SK-N-SH treated with all-trans-retinoic acid at 6 μM for 48 hours (cell line): ENCODE data around the gene GOLPH3.

ENCODE experiments used
- ESRRG ChIP-seq: fragments of 250-450 bp; sonication (Bioruptor Pico); IDR thresholded peaks from 2 replicates; pipeline ENCODE4 v1.6.1; 2021; ENCODE audit warnings: mild to moderate bottlenecking
- PPARA ChIP-seq: fragments of 250-450 bp; sonication (Bioruptor Pico); IDR thresholded peaks from 2 replicates; pipeline ENCODE4 v1.5.0; 2020; ENCODE audit warnings: mild to moderate bottlenecking, borderline replicate concordance
- TCF4 ChIP-seq: fragments of 250-450 bp; sonication (Bioruptor Pico); IDR thresholded peaks from 2 replicates; pipeline ENCODE4 v1.8.0; 2021; ENCODE audit warnings: mild to moderate bottlenecking, moderate library complexity, borderline replicate concordance
- ZC3H10 ChIP-seq: fragments of 250-450 bp; sonication (Bioruptor Pico); IDR thresholded peaks from 2 replicates; pipeline ENCODE4 v1.5.1; 2021; ENCODE audit warnings: mild to moderate bottlenecking, moderate library complexity
- ZFP3 ChIP-seq: fragments of 250-450 bp; sonication (Bioruptor Pico); IDR thresholded peaks from 2 replicates; pipeline ENCODE4 v1.5.0; 2020; ENCODE audit warnings: mild to moderate bottlenecking, moderate library complexity
- ZFP30 ChIP-seq: fragments of 450-650 bp; formaldehyde crosslinking; IDR thresholded peaks from 2 replicates; pipeline ENCODE4 v1.5.0; 2022; ENCODE audit warnings: mild to moderate bottlenecking, moderate library complexity
- ZNF565 ChIP-seq: fragments of 450-650 bp; formaldehyde crosslinking; conservative IDR thresholded peaks from 2 replicates; pipeline ENCODE4 v1.5.0; 2020; ENCODE audit warnings: low read depth, mild to moderate bottlenecking, moderate library complexity
- TF ChIP-seq, protein P1 (sequence below): fragments of 250-450 bp; sonication (Bioruptor Pico); IDR thresholded peaks from 2 replicates; pipeline ENCODE4 v1.5.1; 2020; ENCODE audit warnings: low read depth, mild to moderate bottlenecking, moderate library complexity
- TF ChIP-seq, protein P2 (sequence below): fragments of 250-450 bp; sonication (Bioruptor Pico); IDR thresholded peaks from 2 replicates; pipeline ENCODE4 v1.8.0; 2020; ENCODE audit warnings: mild to moderate bottlenecking, moderate library complexity, borderline replicate concordance
- TF ChIP-seq, protein P3 (sequence below): fragments of 250-450 bp; sonication (Bioruptor Pico); IDR thresholded peaks from 2 replicates; pipeline ENCODE4 v1.8.0; 2021; ENCODE audit warnings: low read depth, mild to moderate bottlenecking, moderate library complexity, borderline replicate concordance
- TF ChIP-seq, protein P4 (sequence below): fragments of 250-450 bp; sonication (Bioruptor Pico); IDR thresholded peaks from 2 replicates; pipeline ENCODE4 v1.5.0; 2020; ENCODE audit warnings: mild to moderate bottlenecking, moderate library complexity

DNA sequence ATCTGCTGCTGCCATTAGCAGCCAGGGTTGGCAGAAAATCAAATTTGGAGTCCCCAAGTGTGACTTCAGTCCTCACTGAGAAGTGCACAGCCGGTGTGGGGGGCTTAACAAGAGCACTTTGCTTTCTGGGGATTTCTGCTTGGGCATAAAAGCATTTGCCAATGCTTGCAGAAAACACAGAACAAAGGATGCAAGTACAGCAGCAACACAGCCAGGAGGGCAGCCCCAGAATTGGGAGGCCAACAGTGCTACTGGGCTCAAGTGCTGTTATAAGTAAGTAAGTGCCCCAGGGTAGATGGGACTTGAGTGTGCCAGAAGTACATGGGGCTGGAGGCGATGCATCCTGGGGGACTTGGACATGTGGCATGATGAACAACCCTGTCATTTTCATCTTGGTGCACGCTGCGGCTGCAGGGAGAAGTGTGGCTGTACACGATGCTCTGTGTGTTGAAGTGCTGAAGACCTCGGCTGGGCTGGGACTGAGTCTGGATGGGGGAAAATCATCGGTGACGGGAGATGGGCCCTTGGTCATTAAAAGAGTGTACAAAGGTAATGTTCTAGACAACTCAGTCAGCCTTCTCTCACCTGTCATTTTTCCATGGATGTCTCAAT lies 73.3 kb downstream of the GOLPH3 start:
- TF ChIP-seq, protein P1, sequence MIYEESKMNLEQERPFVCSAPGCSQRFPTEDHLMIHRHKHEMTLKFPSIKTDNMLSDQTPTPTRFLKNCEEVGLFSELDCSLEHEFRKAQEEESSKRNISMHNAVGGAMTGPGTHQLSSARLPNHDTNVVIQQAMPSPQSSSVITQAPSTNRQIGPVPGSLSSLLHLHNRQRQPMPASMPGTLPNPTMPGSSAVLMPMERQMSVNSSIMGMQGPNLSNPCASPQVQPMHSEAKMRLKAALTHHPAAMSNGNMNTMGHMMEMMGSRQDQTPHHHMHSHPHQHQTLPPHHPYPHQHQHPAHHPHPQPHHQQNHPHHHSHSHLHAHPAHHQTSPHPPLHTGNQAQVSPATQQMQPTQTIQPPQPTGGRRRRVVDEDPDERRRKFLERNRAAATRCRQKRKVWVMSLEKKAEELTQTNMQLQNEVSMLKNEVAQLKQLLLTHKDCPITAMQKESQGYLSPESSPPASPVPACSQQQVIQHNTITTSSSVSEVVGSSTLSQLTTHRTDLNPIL (CRISPR knock-in tag), result no peak
- TF ChIP-seq, protein P2, sequence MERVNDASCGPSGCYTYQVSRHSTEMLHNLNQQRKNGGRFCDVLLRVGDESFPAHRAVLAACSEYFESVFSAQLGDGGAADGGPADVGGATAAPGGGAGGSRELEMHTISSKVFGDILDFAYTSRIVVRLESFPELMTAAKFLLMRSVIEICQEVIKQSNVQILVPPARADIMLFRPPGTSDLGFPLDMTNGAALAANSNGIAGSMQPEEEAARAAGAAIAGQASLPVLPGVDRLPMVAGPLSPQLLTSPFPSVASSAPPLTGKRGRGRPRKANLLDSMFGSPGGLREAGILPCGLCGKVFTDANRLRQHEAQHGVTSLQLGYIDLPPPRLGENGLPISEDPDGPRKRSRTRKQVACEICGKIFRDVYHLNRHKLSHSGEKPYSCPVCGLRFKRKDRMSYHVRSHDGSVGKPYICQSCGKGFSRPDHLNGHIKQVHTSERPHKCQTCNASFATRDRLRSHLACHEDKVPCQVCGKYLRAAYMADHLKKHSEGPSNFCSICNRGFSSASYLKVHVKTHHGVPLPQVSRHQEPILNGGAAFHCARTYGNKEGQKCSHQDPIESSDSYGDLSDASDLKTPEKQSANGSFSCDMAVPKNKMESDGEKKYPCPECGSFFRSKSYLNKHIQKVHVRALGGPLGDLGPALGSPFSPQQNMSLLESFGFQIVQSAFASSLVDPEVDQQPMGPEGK (CRISPR knock-in tag), result no peak
- TF ChIP-seq ZFP3, result no peak
- TF ChIP-seq, protein P3, sequence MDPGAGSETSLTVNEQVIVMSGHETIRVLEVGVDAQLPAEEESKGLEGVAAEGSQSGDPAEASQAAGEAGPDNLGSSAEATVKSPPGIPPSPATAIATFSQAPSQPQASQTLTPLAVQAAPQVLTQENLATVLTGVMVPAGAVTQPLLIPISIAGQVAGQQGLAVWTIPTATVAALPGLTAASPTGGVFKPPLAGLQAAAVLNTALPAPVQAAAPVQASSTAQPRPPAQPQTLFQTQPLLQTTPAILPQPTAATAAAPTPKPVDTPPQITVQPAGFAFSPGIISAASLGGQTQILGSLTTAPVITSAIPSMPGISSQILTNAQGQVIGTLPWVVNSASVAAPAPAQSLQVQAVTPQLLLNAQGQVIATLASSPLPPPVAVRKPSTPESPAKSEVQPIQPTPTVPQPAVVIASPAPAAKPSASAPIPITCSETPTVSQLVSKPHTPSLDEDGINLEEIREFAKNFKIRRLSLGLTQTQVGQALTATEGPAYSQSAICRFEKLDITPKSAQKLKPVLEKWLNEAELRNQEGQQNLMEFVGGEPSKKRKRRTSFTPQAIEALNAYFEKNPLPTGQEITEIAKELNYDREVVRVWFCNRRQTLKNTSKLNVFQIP (CRISPR knock-in tag), result no peak
- no peak for TF ChIP-seq TCF4 (CRISPR knock-in tag)
- TF ChIP-seq ZFP30, result no peak
- no peak for TF ChIP-seq ESRRG (CRISPR knock-in tag)
- TF ChIP-seq ZNF565 (CRISPR knock-in tag), result no peak
- TF ChIP-seq PPARA, result no peak
- no peak for TF ChIP-seq ZC3H10
- TF ChIP-seq, protein P4, sequence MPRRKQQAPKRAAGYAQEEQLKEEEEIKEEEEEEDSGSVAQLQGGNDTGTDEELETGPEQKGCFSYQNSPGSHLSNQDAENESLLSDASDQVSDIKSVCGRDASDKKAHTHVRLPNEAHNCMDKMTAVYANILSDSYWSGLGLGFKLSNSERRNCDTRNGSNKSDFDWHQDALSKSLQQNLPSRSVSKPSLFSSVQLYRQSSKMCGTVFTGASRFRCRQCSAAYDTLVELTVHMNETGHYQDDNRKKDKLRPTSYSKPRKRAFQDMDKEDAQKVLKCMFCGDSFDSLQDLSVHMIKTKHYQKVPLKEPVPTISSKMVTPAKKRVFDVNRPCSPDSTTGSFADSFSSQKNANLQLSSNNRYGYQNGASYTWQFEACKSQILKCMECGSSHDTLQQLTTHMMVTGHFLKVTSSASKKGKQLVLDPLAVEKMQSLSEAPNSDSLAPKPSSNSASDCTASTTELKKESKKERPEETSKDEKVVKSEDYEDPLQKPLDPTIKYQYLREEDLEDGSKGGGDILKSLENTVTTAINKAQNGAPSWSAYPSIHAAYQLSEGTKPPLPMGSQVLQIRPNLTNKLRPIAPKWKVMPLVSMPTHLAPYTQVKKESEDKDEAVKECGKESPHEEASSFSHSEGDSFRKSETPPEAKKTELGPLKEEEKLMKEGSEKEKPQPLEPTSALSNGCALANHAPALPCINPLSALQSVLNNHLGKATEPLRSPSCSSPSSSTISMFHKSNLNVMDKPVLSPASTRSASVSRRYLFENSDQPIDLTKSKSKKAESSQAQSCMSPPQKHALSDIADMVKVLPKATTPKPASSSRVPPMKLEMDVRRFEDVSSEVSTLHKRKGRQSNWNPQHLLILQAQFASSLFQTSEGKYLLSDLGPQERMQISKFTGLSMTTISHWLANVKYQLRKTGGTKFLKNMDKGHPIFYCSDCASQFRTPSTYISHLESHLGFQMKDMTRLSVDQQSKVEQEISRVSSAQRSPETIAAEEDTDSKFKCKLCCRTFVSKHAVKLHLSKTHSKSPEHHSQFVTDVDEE (CRISPR knock-in tag), result no peak
